ENCODE results near the gene OPCML. TPM values are rescaled to one million over a fixed set of nuclear protein-coding genes. Genes with fewer than 3 reads are reported as not detected.

The OPCML gene
- total RNA-seq, 1 donor from 2014 or later, result 4.1 TPM

DNA sequence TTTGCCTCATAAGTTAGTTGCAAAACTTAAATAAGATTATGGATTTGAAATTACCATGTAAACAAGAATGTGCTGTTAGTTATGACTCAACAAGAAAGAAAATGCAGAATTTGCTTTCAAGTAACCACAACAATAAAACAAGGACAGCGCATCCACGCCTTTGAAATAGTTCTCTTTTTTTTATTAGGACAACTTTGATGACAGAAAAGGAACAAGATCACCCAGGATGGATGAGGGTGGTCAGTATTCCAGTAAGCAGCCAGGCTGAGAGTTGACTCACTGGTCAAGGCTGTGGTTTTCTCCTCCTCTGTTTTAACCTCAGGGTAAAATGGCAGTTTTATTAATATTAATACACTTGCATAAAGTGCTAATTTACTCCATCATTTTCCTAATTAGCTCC, 544.4 kb downstream of the OPCML start:
- Mint-ChIP-seq H3K4me3 (ENCODE audit: unreplicated experiment) (no peak overlapping the region), H3K36me3 (ENCODE audit: low read depth, unreplicated experiment) (no peaks in the 10 kb centered on the region), H3K27me3 (ENCODE audit: unreplicated experiment) (no peaks in the 10 kb centered on the region), H3K4me1 (ENCODE audit: unreplicated experiment) (peaks cover under 1% of the 10 kb centered on the region), H3K9me3 (ENCODE audit: unreplicated experiment) (no peaks in the 10 kb centered on the region), H3K27ac (ENCODE audit: unreplicated experiment) (no peak overlapping the region)
- DNase-seq (ENCODE audit: low spot score), result no peak
- TF ChIP-seq, protein P1, sequence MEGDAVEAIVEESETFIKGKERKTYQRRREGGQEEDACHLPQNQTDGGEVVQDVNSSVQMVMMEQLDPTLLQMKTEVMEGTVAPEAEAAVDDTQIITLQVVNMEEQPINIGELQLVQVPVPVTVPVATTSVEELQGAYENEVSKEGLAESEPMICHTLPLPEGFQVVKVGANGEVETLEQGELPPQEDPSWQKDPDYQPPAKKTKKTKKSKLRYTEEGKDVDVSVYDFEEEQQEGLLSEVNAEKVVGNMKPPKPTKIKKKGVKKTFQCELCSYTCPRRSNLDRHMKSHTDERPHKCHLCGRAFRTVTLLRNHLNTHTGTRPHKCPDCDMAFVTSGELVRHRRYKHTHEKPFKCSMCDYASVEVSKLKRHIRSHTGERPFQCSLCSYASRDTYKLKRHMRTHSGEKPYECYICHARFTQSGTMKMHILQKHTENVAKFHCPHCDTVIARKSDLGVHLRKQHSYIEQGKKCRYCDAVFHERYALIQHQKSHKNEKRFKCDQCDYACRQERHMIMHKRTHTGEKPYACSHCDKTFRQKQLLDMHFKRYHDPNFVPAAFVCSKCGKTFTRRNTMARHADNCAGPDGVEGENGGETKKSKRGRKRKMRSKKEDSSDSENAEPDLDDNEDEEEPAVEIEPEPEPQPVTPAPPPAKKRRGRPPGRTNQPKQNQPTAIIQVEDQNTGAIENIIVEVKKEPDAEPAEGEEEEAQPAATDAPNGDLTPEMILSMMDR (IDR thresholded peaks at IDR 0.05; ENCODE audit: unreplicated experiment), result no peak

- TF ChIP-seq, protein P1 (IDR thresholded peaks at IDR 0.05; ENCODE audit: unreplicated experiment), result no peak
- Mint-ChIP-seq H3K4me3 (ENCODE audit: unreplicated experiment) (no peak overlapping the region), H3K36me3 (ENCODE audit: low read depth, unreplicated experiment) (no peaks in the 10 kb centered on the region), H3K27me3 (ENCODE audit: unreplicated experiment) (no peaks in the 10 kb centered on the region), H3K27ac (ENCODE audit: unreplicated experiment) (no peak overlapping the region), H3K4me1 (ENCODE audit: unreplicated experiment) (no peaks in the 10 kb centered on the region), H3K9me3 (ENCODE audit: unreplicated experiment) (no peaks in the 10 kb centered on the region)
- no peak for DNase-seq (ENCODE audit: low spot score)
Observed at GRCh38 chr11:132983641-132983978, 548.7 kb downstream of the OPCML start.

DNA sequence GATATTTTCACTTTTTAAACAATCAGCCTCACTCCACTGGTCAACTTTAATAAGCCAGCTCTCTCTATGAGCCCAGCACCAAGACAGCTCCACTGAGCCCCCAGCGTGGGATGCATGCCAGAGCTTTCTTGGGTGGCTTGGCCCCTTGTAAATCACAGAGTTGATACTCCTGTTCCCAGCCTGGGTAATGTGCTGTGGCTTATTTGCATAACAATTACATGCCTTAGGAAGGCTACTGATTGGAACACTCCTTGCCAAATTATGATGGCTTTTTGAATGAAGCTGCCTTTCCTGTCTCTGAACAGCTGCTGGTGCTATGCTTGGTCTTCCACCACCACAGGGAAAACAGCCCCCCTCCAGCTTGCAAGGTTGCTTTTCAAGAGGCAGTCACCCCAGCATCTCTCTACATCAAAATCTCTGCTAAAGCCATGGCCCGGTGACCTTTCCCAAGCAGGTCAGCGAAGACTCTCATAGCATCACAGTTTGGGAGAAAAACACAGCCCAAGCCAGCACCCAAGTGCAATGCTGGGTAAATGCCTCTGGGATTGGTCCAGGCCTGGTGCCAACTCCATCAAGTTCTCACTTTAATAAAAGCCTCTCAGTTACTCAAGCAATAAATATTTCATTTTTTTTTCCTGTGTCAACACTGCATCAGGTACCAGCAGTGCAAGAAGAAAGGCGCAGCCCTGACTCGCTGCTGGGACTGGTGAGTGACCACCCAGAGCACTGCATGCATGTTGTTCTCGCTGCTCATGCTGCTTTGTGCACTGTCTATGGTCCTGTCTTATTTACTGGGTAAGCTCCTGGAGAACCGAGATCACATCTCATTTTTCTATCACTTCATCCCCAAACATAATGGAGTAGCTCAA, 549.3 kb downstream of the OPCML start:
- H3K27ac Mint-ChIP-seq (ENCODE audit: unreplicated experiment), result no peak overlapping the region

DNA sequence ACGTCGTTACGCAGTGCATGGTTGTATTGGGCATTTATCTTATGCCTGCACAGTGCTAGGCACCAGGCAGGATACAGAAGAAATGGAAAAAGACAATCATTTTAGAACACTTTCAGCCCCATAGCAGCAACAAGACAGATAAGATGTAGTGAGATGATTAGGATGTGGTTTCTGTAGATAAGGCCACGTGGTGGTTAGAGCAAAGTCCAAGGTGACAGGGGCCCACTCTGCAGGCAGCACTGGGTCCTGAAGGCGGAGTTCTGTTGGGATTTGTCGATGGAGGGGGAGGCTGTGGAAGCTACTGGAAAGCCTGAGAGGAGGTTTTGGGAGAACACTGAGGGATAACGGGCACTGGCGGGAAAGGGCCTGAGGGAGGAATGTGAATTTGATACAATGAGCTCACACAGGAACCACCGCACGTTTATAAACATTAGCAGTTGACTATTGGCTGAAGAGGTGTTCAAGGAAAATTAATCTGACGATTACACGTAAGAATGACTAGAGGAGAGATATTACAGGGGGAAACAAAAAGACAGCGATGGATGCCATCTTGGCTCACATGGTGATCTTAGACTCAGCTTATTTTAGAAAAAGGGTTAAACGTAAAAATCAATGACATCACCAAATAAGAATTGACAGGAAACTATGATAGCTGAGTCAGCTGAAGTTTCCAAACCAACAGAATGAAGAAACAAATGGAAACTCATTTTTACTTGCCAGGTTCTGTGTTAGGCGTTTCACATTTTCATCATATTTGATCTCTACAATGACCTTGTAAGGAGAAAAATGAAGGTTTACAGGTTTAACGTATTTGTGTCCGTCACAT, 551.0 kb downstream of the OPCML start:
- H3K27me3 Mint-ChIP-seq (ENCODE audit: unreplicated experiment), result no peaks in the 10 kb centered on the region
- DNase-seq (ENCODE audit: low spot score), result no peak
- TF ChIP-seq, protein P1 (IDR thresholded peaks at IDR 0.05; ENCODE audit: unreplicated experiment), result no peak
- no peak overlapping the region for H3K27ac Mint-ChIP-seq (ENCODE audit: unreplicated experiment)
- H3K4me3 Mint-ChIP-seq (ENCODE audit: unreplicated experiment), result no peak overlapping the region
- no peaks in the 10 kb centered on the region for H3K36me3 Mint-ChIP-seq (ENCODE audit: low read depth, unreplicated experiment)
- H3K9me3 Mint-ChIP-seq (ENCODE audit: unreplicated experiment), result no peaks in the 10 kb centered on the region
- H3K4me1 Mint-ChIP-seq (ENCODE audit: unreplicated experiment), result no peaks in the 10 kb centered on the region

More for the DNA sequence above, 549.3 kb downstream of the OPCML start:
- Mint-ChIP-seq H3K4me1 (ENCODE audit: unreplicated experiment) (no peaks in the 10 kb centered on the region), H3K9me3 (ENCODE audit: unreplicated experiment) (no peaks in the 10 kb centered on the region), H3K4me3 (ENCODE audit: unreplicated experiment) (no peak overlapping the region), H3K36me3 (ENCODE audit: low read depth, unreplicated experiment) (no peaks in the 10 kb centered on the region), H3K27me3 (ENCODE audit: unreplicated experiment) (no peaks in the 10 kb centered on the region)
- TF ChIP-seq, protein P1 (IDR thresholded peaks at IDR 0.05; ENCODE audit: unreplicated experiment), result no peak
- DNase-seq (ENCODE audit: low spot score), result no peak

DNA sequence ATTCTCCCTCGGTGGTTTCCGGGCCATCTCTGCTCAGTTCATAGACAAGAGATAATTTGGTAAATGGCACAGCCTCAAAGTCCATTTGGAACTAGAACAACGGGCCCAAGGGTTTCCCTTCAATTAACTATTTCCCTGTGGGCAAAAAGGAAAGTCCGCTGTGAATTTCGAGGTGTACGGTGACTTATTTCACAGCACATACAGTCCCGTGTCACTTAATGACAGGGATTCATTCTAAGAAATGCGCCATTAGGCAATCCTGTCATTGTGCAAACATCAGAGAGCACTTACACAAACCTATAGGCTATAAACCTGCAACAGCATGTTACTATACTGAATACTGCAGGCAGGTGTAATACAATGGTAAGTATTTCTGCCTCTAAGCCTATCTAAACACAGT, 551.6 kb downstream of the OPCML start:
- TF ChIP-seq, protein P1 (IDR thresholded peaks at IDR 0.05; ENCODE audit: unreplicated experiment), result no peak
- no peaks in the 10 kb centered on the region for H3K9me3 Mint-ChIP-seq (ENCODE audit: unreplicated experiment)
- H3K4me1 Mint-ChIP-seq (ENCODE audit: unreplicated experiment), result peaks cover 3% of the 10 kb centered on the region
- H3K27ac Mint-ChIP-seq (ENCODE audit: unreplicated experiment), result no peak overlapping the region
- no peaks in the 10 kb centered on the region for H3K27me3 Mint-ChIP-seq (ENCODE audit: unreplicated experiment)
- no peak for DNase-seq (ENCODE audit: low spot score)
- H3K36me3 Mint-ChIP-seq (ENCODE audit: low read depth, unreplicated experiment), result no peaks in the 10 kb centered on the region
- H3K4me3 Mint-ChIP-seq (ENCODE audit: unreplicated experiment), result no peak overlapping the region
